Brain microvascular endothelial cell (primary cell): ENCODE measurements around the gene TMEM120B.
"Not testable (repeated sequence)": the region's sequence is repeated elsewhere in the genome, so short reads cannot be mapped to it uniquely, and the experiment has no call there.

Source experiments
- DNase-seq: peaks from one replicate; pipeline ENCODE4 v3.0.0-alpha.2; 2020
- H3K27ac ChIP-seq: fragments of 250-450 bp; sonication (Bioruptor Pico); 2 replicates; pipeline ENCODE4 v1.5.1; 2020; ENCODE audit warnings: mild to moderate bottlenecking, moderate library complexity
- H3K27me3 ChIP-seq: fragments of 250-450 bp; sonication (Bioruptor Pico); replicated peaks from 2 replicates; pipeline ENCODE4 v1.5.1; 2020; ENCODE audit warnings: mild to moderate bottlenecking
- H3K36me3 ChIP-seq: fragments of 250-450 bp; sonication (Bioruptor Pico); replicated peaks from 2 replicates; pipeline ENCODE4 v1.5.1; 2020; ENCODE audit warnings: mild to moderate bottlenecking
- H3K4me3 ChIP-seq: 2 replicates; pipeline ENCODE4 v1.5.1; 2011; ENCODE audit warnings: low read depth, mild to moderate bottlenecking, control low read depth, low read length, moderate library complexity
- CTCF ChIP-seq: IDR thresholded peaks from 2 replicates; pipeline ENCODE4 v1.5.1; 2011; ENCODE audit warnings: low read depth, mild to moderate bottlenecking, moderate library complexity, low read length, control low read depth, inconsistent platforms; ENCODE audit errors: missing control alignments
- in situ Hi-C: cut with HindIII; loops from 2 replicates; pipeline ENCODE4 v1.10.0; 2017; ENCODE audit warnings: low sequenced_read_pairs, low pct_ligation_motif_present

TMEM120B gene

GRCh38 chr12:121731473-121731872, 18.9 kb downstream of the TMEM120B start:
- H3K36me3 ChIP-seq: no peaks in the 10 kb centered on the region
- H3K27ac ChIP-seq: no peak overlapping the region
- H3K27me3 ChIP-seq: no peaks in the 10 kb centered on the region
- no peak for TF ChIP-seq CTCF
- in situ Hi-C loops: no loop called here
- DNase-seq: no peak
- H3K4me3 ChIP-seq: no peak overlapping the region

GRCh38 chr12:121733849-121734248, 21.3 kb downstream of the TMEM120B start:
- Histone ChIP-seq H3K27me3 (no peaks in the 10 kb centered on the region), H3K36me3 (no peaks in the 10 kb centered on the region), H3K27ac (no peak overlapping the region), H3K4me3 (no peak overlapping the region)
- no peak for TF ChIP-seq CTCF
- in situ Hi-C loops: no loop called here
- DNase-seq: no peak

GRCh38 chr12:121738340-121738858, 25.8 kb downstream of the TMEM120B start:
- no peak for TF ChIP-seq CTCF
- Histone ChIP-seq H3K27me3 (no peaks in the 10 kb centered on the region), H3K27ac (no peak overlapping the region), H3K36me3 (no peaks in the 10 kb centered on the region), H3K4me3 (no peak overlapping the region)
- DNase-seq: no peak
- in situ Hi-C loops: no loop called here

- in situ Hi-C loops: no loop called here
These were observed 28.3 kb downstream of the TMEM120B start for GRCh38 chr12:121740847-121741246.

GRCh38 chr12:121741743-121742142, 29.2 kb downstream of the TMEM120B start:
- no peak for DNase-seq

More at GRCh38 chr12:121740847-121741246, 28.3 kb downstream of the TMEM120B start:
- TF ChIP-seq CTCF: no peak
- no peak overlapping the region for H3K27ac ChIP-seq
- H3K27me3 ChIP-seq: no peaks in the 10 kb centered on the region
- DNase-seq: no peak
- H3K36me3 ChIP-seq: no peaks in the 10 kb centered on the region
- H3K4me3 ChIP-seq: no peak overlapping the region

GRCh38 chr12:121745545-121745944, 33.0 kb downstream of the TMEM120B start:
- H3K4me3 ChIP-seq, in situ Hi-C loops, H3K27ac ChIP-seq, H3K36me3 ChIP-seq, H3K27me3 ChIP-seq, DNase-seq: not testable (repeated sequence)

More at GRCh38 chr12:121741743-121742142, 29.2 kb downstream of the TMEM120B start:
- in situ Hi-C loops: no loop called here
- no peak for TF ChIP-seq CTCF
- Histone ChIP-seq H3K27ac (no peak overlapping the region), H3K36me3 (no peaks in the 10 kb centered on the region), H3K4me3 (no peak overlapping the region), H3K27me3 (no peaks in the 10 kb centered on the region)
